ENCODE measurements around the gene TDRKH. TPM values are rescaled to one million over a fixed set of nuclear protein-coding genes. Genes with fewer than 3 reads are reported as not detected.

TDRKH gene
- total RNA-seq, 1 experiment from 2014 or later: 11.1 TPM

DNA sequence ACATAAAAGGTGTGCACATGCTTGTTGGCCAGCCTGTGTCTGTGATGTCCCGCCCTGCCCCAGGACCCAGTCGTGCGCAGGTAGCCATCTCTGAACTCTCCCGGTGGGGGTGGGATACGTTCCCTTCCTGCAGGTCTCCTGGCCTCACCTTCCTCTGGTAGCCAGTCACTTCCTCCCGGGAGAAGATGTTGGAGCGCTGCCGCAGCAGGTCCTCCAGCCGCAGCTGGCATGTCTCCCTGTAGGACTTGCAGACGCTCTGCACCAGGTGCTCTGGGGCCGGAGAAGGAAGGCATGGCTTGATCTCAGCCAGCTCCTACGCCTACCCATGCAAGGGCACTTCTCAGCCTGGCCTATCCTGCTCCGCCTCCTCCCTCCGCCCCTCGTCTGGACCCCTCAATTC, 24.1 kb upstream of the TDRKH start (continued):
- TF ChIP-seq, protein P1, sequence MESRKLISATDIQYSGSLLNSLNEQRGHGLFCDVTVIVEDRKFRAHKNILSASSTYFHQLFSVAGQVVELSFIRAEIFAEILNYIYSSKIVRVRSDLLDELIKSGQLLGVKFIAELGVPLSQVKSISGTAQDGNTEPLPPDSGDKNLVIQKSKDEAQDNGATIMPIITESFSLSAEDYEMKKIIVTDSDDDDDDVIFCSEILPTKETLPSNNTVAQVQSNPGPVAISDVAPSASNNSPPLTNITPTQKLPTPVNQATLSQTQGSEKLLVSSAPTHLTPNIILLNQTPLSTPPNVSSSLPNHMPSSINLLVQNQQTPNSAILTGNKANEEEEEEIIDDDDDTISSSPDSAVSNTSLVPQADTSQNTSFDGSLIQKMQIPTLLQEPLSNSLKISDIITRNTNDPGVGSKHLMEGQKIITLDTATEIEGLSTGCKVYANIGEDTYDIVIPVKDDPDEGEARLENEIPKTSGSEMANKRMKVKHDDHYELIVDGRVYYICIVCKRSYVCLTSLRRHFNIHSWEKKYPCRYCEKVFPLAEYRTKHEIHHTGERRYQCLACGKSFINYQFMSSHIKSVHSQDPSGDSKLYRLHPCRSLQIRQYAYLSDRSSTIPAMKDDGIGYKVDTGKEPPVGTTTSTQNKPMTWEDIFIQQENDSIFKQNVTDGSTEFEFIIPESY (IDR thresholded peaks at IDR 0.05; ENCODE audit: extremely low read depth, insufficient replicate concordance, low read length): no peak
- TF ChIP-seq EZH2 (IDR thresholded peaks at IDR 0.05) (no peak), CBX3 (IDR thresholded peaks at IDR 0.05; ENCODE audit: low read depth) (no peak), RAD21 (IDR thresholded peaks at IDR 0.05; ENCODE audit: low read depth) (no peak)

DNA sequence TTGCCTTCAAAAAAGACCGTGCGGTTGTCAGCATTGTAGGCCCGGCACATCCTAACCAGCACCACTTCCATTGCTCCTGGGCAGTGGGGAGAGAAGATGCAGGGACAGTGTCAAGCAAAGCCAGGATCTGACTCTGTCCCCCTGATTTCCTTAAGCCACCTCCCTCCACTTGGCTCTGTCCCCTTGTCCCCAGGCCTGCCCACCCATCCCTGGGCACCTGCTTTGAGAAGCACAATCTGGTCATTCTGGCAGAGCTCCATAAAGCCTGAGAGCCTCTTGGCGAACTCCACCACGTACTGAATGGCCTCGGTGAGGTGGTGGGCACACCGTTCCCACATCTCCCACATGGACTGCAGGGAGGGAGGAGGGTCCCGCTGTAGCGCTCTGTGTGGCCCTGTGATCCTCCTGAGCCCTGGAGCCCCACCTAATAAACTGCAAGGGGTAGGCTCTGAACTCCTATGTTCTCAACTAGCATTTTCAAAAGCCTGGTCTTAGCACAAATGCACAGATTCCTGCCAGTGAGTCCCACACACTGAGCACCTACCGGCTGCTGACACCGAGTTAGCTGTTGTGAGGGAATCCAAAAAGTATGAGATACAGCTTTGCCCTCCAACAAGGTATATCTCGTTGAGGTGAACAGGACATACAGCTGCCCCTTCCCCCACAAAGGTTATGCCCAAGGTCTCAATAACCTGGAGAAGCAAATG, 23.1 kb upstream of the TDRKH start:
- H3K79me2 ChIP-seq (ENCODE audit: insufficient read depth, low read length): no peaks in the 10 kb centered on the region
- H2AFZ ChIP-seq (ENCODE audit: low read depth, low read length, poor library complexity, severe bottlenecking): no peak overlapping the region
- H3K9me2 ChIP-seq (ENCODE audit: insufficient read depth): no peaks in the 10 kb centered on the region
- H3K4me2 ChIP-seq (ENCODE audit: low read length): no peak overlapping the region
- no peak for TF ChIP-seq EZH2 (IDR thresholded peaks at IDR 0.05)
- H3K27ac ChIP-seq (ENCODE audit: low read depth, low read length): no peak overlapping the region
- ATAC-seq (no peak), DNase-seq (ENCODE audit: low read depth, low spot score) (no peak)
- no peaks in the 10 kb centered on the region for H3K9me3 ChIP-seq (ENCODE audit: control insufficient read depth in 1 of 2, insufficient read depth in 1 of 2, low read depth in 1 of 2, low read length in 2 of 2)
- intact Hi-C loops (cut with micrococcal nuclease): no loop called here
- H3K9ac ChIP-seq (ENCODE audit: low read length): no peak overlapping the region
- no peaks in the 10 kb centered on the region for H3K36me3 ChIP-seq (ENCODE audit: control insufficient read depth in 1 of 2, insufficient read depth in 2 of 2, low read length in 2 of 2)
- H3K4me1 ChIP-seq (ENCODE audit: control insufficient read depth in 1 of 2, insufficient read depth in 2 of 2, low read length in 2 of 2): no peaks in the 10 kb centered on the region
- ChIA-PET CTCF (no interaction called here), RAD21 (ENCODE audit: low non-redundant PET in 1 of 2, low total read pairs in 2 of 2, uncharacterized antibody in 2 of 2, unreplicated experiment in 2 of 2) (no interaction called here), POLR2A (no interaction called here)
- no peaks in the 10 kb centered on the region for H4K20me1 ChIP-seq (ENCODE audit: insufficient read depth)
- no TSS peak for BruUV-seq (replicated peaks)
- H3K27me3 ChIP-seq (ENCODE audit: insufficient read depth, low read length): no peaks in the 10 kb centered on the region
- H3K4me3 ChIP-seq (replicated peaks in 1 of 2; ENCODE audit: low read depth in 1 of 2, low read length in 2 of 2): no peak overlapping the region

DNA sequence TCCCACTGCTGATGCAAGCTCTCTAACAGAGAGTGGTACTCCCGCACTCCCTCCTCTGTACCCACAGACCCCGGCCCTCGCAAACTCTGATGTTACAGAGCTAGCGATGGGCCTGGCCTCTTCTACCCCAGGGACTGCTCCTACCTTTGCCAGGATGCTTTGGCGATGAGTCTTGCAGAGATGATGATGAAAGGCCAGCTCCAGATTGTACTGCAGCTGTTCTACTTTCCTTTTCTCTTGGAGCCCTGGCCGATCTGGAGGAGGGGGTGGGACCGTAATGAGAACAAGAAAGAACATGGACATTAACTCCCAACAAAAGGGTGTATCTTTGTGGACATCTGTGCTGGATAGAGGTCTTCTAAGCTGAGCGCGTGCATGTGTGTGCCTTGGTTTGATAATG, 20.9 kb upstream of the TDRKH start:
- no peaks in the 10 kb centered on the region for H4K20me1 ChIP-seq (ENCODE audit: insufficient read depth)
- H3K9ac ChIP-seq (ENCODE audit: low read length): no peak overlapping the region
- ChIA-PET RAD21 (ENCODE audit: low non-redundant PET in 1 of 2, low total read pairs in 2 of 2, uncharacterized antibody in 2 of 2, unreplicated experiment in 2 of 2) (no interaction called here), CTCF (no interaction called here), POLR2A (no interaction called here)
- H2AFZ ChIP-seq (ENCODE audit: low read depth, low read length, poor library complexity, severe bottlenecking): no peak overlapping the region
- H3K79me2 ChIP-seq (ENCODE audit: insufficient read depth, low read length): no peaks in the 10 kb centered on the region
- no peak overlapping the region for H3K4me2 ChIP-seq (ENCODE audit: low read length)
- no peak overlapping the region for H3K27ac ChIP-seq (ENCODE audit: low read depth, low read length)
- H3K4me3 ChIP-seq (replicated peaks in 1 of 2; ENCODE audit: low read depth in 1 of 2, low read length in 2 of 2): no peak overlapping the region
- no peaks in the 10 kb centered on the region for H3K4me1 ChIP-seq (ENCODE audit: control insufficient read depth in 1 of 2, insufficient read depth in 2 of 2, low read length in 2 of 2)
- no peak for ATAC-seq
- DNase-seq (ENCODE audit: low read depth, low spot score): no peak
- peaks cover 6% of the 10 kb centered on the region; the same call in 1 of the 2 replicates for H3K27me3 ChIP-seq (ENCODE audit: insufficient read depth, low read length)
- H3K36me3 ChIP-seq (ENCODE audit: control insufficient read depth in 1 of 2, insufficient read depth in 2 of 2, low read length in 2 of 2): no peaks in the 10 kb centered on the region
- H3K9me2 ChIP-seq (ENCODE audit: insufficient read depth): no peaks in the 10 kb centered on the region
- no TSS peak for BruUV-seq (replicated peaks)
- no peaks in the 10 kb centered on the region for H3K9me3 ChIP-seq (ENCODE audit: control insufficient read depth in 1 of 2, insufficient read depth in 1 of 2, low read depth in 1 of 2, low read length in 2 of 2)
- intact Hi-C loops (cut with micrococcal nuclease): no loop called here
- TF ChIP-seq ZFX (IDR thresholded peaks at IDR 0.05) (no peak), ELF1 (IDR thresholded peaks at IDR 0.05; ENCODE audit: borderline replicate concordance, low read depth) (no peak), RAD21 (IDR thresholded peaks at IDR 0.05; ENCODE audit: low read depth) (no peak), EZH2phosphoT487 (IDR thresholded peaks at IDR 0.05; ENCODE audit: borderline replicate concordance) (no peak), SIN3A (IDR thresholded peaks at IDR 0.05; ENCODE audit: low read depth) (no peak), TCF7L2 (IDR thresholded peaks at IDR 0.05; ENCODE audit: borderline replicate concordance, extremely low read depth, insufficient read depth, insufficient read length) (no peak), FOSL1 (IDR thresholded peaks at IDR 0.05; ENCODE audit: low read depth) (no peak), POLR2A (IDR thresholded peaks at IDR 0.05; ENCODE audit: borderline replicate concordance, extremely low read depth, insufficient read depth, insufficient read length) (no peak), POLR2AphosphoS5 (IDR thresholded peaks at IDR 0.05; ENCODE audit: low read depth, low read length) (no peak), SP1 (IDR thresholded peaks at IDR 0.05; ENCODE audit: low read depth) (no peak), EGR1 (IDR thresholded peaks at IDR 0.05; ENCODE audit: low read depth) (no peak)
- TF ChIP-seq, protein P2, sequence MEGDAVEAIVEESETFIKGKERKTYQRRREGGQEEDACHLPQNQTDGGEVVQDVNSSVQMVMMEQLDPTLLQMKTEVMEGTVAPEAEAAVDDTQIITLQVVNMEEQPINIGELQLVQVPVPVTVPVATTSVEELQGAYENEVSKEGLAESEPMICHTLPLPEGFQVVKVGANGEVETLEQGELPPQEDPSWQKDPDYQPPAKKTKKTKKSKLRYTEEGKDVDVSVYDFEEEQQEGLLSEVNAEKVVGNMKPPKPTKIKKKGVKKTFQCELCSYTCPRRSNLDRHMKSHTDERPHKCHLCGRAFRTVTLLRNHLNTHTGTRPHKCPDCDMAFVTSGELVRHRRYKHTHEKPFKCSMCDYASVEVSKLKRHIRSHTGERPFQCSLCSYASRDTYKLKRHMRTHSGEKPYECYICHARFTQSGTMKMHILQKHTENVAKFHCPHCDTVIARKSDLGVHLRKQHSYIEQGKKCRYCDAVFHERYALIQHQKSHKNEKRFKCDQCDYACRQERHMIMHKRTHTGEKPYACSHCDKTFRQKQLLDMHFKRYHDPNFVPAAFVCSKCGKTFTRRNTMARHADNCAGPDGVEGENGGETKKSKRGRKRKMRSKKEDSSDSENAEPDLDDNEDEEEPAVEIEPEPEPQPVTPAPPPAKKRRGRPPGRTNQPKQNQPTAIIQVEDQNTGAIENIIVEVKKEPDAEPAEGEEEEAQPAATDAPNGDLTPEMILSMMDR (IDR thresholded peaks at IDR 0.05 in 2 of 3, conservative IDR thresholded peaks at IDR 0.05 in 1 of 3; ENCODE audit: borderline replicate concordance in 1 of 3, insufficient read depth in 1 of 3, low read depth in 2 of 3, low read length in 2 of 3): no peak
- TF ChIP-seq, protein P3, sequence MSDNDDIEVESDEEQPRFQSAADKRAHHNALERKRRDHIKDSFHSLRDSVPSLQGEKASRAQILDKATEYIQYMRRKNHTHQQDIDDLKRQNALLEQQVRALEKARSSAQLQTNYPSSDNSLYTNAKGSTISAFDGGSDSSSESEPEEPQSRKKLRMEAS (IDR thresholded peaks at IDR 0.05): no peak

All from HCT116 (cell line).